Uterus (tissue), 2 donors: ENCODE results near the gene PRSS53.

Experiments used
- POLR2A ChIP-seq, 2 donors: fragments of 450-650 bp; IDR thresholded peaks; one replicate each; pipeline ENCODE4 v1.6.1; 2016; ENCODE audit warnings: antibody characterized with exemption in 2 of 2, mild to moderate bottlenecking in 1 of 2, moderate library complexity in 1 of 2
- TF ChIP-seq, protein P1 (sequence below), 4 experiments: fragments of 200-600 bp in 2 of 4; fragments of 450-650 bp in 2 of 4; sonication (generic) in 2 of 4; IDR thresholded peaks; one replicate each; pipeline ENCODE4 v1.5.1; 2016 to 2019; ENCODE audit warnings: antibody characterized with exemption in 4 of 4, mild to moderate bottlenecking in 2 of 4, moderate library complexity in 1 of 4

DNA sequence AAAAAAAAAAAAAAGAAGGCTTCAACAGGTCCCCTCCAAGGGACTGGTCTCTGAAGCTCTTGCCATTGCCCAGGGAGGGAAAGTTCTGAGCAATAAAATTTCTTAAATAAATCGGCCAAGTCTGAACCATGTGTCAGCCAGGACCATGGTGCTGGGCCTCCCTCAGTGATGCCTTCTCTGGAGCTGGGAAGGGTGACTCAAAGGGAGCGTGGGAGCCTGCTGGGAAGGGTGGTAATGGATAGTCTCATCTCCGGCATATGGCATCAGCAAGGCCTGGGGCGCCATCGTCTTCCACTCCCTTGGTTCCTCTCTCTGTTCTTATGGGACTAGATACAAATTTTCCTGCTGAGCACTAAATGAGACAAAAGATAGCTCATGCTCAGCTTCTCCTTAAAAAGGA is 3.6 kb upstream of the PRSS53 start:
- TF ChIP-seq, protein P1, sequence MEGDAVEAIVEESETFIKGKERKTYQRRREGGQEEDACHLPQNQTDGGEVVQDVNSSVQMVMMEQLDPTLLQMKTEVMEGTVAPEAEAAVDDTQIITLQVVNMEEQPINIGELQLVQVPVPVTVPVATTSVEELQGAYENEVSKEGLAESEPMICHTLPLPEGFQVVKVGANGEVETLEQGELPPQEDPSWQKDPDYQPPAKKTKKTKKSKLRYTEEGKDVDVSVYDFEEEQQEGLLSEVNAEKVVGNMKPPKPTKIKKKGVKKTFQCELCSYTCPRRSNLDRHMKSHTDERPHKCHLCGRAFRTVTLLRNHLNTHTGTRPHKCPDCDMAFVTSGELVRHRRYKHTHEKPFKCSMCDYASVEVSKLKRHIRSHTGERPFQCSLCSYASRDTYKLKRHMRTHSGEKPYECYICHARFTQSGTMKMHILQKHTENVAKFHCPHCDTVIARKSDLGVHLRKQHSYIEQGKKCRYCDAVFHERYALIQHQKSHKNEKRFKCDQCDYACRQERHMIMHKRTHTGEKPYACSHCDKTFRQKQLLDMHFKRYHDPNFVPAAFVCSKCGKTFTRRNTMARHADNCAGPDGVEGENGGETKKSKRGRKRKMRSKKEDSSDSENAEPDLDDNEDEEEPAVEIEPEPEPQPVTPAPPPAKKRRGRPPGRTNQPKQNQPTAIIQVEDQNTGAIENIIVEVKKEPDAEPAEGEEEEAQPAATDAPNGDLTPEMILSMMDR (IDR thresholded peaks at IDR 0.05), result no peak
- no peak for TF ChIP-seq POLR2A (IDR thresholded peaks at IDR 0.05)
